ENCODE results near the gene TRIM37.
"Not testable (repeated sequence)": the region's sequence is repeated elsewhere in the genome, so short reads cannot be mapped to it uniquely, and the experiment has no call there.

Gene TRIM37

GRCh38 chr17:59108400-59109102 lies 1.9 kb upstream of the TRIM37 start:
- DNase-seq (ENCODE audit: low spot score): no peak

- DNase-seq (ENCODE audit: low spot score): no peak
Observed at GRCh38 chr17:59107306-59107670, 608 bp upstream of the TRIM37 start.

- DNase-seq (ENCODE audit: low spot score): peak; percentile 45
Observed at GRCh38 chr17:59105852-59106462, 723 bp downstream of the TRIM37 start.

GRCh38 chr17:59101178-59101577 lies 5.5 kb downstream of the TRIM37 start:
- DNase-seq (ENCODE audit: low spot score): no peak

- no peak for DNase-seq (ENCODE audit: low spot score)
Observed at GRCh38 chr17:59097876-59098275, 8.8 kb downstream of the TRIM37 start.

- DNase-seq (ENCODE audit: low spot score): no peak
Observed at GRCh38 chr17:59094861-59095530, 11.7 kb downstream of the TRIM37 start.

DNA sequence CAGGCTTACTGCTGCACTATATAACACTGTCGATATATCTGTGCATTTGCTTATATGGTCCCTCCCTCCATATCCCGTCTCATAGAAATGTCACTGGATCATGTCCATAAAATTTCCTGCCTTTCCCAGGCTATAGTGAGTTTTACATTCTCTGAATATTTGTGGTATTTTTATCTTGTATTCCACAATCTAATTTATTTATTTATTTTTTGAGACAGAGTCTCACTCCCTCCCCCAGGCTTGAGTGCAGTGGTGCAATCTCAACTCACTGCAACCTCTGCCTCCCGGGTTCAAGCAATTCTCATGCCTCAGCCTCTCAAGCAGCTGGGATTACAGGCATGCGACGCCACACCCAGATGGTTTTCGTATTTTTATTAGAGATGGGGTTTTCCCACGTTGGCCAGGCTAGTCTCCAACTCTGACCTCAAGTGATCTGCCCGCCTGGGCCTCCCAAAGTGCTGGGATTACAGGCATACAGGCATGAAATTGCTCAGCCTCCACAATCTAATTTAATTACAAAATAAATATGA lies 12.9 kb downstream of the TRIM37 start:
- DNase-seq (ENCODE audit: low spot score): peak; percentile 79

GRCh38 chr17:59093145-59093701 lies 13.5 kb downstream of the TRIM37 start:
- no peak for DNase-seq (ENCODE audit: low spot score)

GRCh38 chr17:59090593-59090992 lies 16.1 kb downstream of the TRIM37 start:
- DNase-seq (ENCODE audit: low spot score): not testable (repeated sequence)

GRCh38 chr17:59084154-59084553 lies 22.5 kb downstream of the TRIM37 start:
- DNase-seq (ENCODE audit: low spot score): no peak

GRCh38 chr17:59074494-59074893 lies 32.2 kb downstream of the TRIM37 start:
- no peak for DNase-seq (ENCODE audit: low spot score)

DNA sequence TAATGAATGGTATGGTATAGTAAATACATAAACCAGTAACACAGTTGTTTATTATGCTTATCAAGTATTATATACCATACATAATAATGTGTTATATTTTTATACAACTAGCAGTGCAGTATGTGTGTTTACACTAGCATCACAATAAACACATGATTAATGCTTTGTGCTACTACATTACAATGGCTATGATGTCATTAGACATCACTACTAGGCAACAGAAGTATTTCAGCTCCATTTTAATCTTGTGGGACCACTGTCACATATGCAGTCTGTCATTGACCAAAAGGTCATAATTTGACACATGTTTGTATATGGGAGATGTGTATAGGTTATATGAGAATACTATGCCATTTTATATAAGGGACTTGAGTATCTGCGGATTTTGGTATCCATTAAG lies 32.7 kb downstream of the TRIM37 start:
- no peak for DNase-seq (ENCODE audit: low spot score)

GRCh38 chr17:59069856-59070255 lies 36.8 kb downstream of the TRIM37 start:
- no peak for DNase-seq (ENCODE audit: low spot score)

GRCh38 chr17:59067756-59068155 lies 38.9 kb downstream of the TRIM37 start:
- DNase-seq (ENCODE audit: low spot score): no peak

GRCh38 chr17:59067340-59067739 lies 39.3 kb downstream of the TRIM37 start:
- no peak for DNase-seq (ENCODE audit: low spot score)

DNA sequence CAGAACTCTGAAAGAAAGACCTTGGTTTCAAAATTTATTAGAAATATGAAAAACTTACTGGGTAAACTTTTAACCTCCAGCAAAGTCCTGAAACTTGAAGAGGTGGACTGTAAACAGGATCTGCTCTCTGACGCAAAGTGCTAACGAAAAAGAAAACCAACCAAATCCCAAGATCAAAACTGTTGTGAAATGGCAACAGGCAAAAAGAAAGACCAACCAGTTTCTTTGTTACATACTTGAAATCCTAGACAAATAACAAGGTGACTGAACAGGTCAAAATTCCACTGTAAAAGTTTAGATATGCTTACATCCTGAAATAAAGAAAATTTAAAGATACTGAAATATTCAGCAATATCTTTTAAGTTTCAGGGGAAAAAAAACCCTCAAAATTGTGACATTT lies 44.2 kb downstream of the TRIM37 start:
- DNase-seq (ENCODE audit: low spot score): no peak

GRCh38 chr17:59056857-59057256 lies 49.8 kb downstream of the TRIM37 start:
- DNase-seq (ENCODE audit: low spot score): no peak

GRCh38 chr17:59049798-59050197 lies 56.9 kb downstream of the TRIM37 start:
- DNase-seq (ENCODE audit: low spot score): no peak

GRCh38 chr17:59047616-59048015 lies 59.1 kb downstream of the TRIM37 start:
- no peak for DNase-seq (ENCODE audit: low spot score)

- DNase-seq (ENCODE audit: low spot score): no peak
Observed at GRCh38 chr17:59046192-59046591, 60.5 kb downstream of the TRIM37 start.

GRCh38 chr17:59038734-59039133 lies 67.9 kb downstream of the TRIM37 start:
- no peak for DNase-seq (ENCODE audit: low spot score)

DNA sequence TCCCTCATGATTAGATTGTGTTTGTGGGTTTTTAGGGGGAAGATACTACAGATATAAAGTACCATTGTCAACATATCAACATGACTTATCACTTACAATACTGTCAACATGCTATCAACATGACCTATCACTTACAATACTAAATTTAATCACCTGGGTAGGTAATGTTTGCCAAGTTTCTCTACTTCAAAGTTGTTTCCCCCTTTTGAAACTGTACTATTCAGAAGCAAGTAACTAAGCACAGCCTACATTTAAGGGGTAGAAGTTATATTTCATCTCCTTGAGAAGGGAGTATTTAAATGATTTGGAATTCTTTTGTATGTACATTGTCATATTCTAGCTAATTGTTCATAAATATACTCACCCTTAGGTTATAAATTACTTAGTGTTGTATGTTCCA lies 68.7 kb downstream of the TRIM37 start:
- no peak for DNase-seq (ENCODE audit: low spot score)

DNA sequence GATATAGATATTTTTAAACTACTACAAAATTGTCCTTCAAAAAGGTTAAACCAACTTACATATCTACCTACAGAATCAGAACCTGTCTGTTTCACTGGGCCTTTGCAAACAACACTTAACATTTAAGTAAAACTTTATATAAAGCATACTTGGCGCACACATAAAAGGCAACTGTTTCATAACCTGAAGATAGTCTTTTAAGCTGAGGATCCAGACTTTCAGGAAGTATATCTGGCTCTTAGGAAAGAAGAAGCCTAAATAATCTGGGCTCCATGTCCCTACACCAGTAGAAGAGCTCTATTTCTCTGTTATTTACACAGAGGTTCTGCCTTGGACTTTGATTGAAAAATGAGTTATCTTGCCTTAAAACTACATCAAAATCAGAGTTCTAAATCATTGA lies 75.9 kb downstream of the TRIM37 start:
- DNase-seq (ENCODE audit: low spot score): no peak
